DMS53 treated with DMSO at 0.1 percent for 48 hours (cell line): ENCODE measurements around the gene ZNF157.

Experiments used
- DNase-seq: peaks from one replicate; lab custom pipeline; 2025; ENCODE audit not compliant: unreplicated experiment; lab: John Stamatoyannopoulos, UW

The ZNF157 gene

GRCh38 chrX:47446971-47447370 lies 76.6 kb downstream of the ZNF157 start:
- no peak for DNase-seq

- DNase-seq: no peak
Measured at GRCh38 chrX:47447607-47448006, 77.2 kb downstream of the ZNF157 start.

GRCh38 chrX:47448165-47448806 lies 77.9 kb downstream of the ZNF157 start:
- no peak for DNase-seq

- no peak for DNase-seq
Measured at GRCh38 chrX:47452112-47452511, 81.7 kb downstream of the ZNF157 start.

GRCh38 chrX:47456080-47456479 lies 85.7 kb downstream of the ZNF157 start:
- no peak for DNase-seq

- no peak for DNase-seq
Measured at GRCh38 chrX:47458528-47458927, 88.2 kb downstream of the ZNF157 start.

GRCh38 chrX:47460561-47460960 lies 90.2 kb downstream of the ZNF157 start:
- no peak for DNase-seq
